Astrocyte of the hippocampus (primary cell): Measurements from ENCODE around the gene ANKRD13C.

Source experiments
- DNase-seq: peaks from one replicate; pipeline ENCODE4 v3.0.0; 2011; ENCODE audit warnings: low read depth, low spot score

Gene ANKRD13C

DNA sequence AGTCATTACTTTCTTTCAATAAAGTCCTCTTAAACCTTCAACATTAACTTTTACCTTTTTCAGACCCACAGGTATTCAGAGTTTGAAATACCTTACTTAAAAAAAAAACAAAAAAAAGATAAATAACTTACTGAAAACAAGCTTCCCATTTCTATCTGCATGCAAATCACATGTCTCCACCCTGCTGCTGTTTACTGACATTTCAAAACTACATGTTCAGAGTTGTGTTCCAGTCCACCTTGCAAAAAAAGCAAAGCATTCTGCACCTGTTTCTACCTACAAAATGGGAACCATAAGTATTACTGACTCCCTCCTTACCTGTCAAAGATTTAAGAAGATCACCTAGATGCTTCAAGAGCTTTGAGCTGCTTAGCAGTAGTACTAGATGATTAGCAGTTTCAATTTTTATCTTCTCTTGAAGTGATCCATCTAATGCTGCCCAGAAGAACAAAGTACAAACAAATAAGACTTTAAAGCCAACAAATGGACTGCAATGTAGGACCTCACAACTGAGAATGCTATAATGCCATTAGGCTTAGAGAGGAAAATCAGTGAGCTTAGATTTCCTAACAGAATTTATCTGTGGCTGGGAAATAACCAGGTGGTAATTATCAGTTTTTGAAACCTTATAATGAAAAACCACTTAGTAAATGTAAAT, 61.2 kb downstream of the ANKRD13C start:
- no peak for DNase-seq

DNA sequence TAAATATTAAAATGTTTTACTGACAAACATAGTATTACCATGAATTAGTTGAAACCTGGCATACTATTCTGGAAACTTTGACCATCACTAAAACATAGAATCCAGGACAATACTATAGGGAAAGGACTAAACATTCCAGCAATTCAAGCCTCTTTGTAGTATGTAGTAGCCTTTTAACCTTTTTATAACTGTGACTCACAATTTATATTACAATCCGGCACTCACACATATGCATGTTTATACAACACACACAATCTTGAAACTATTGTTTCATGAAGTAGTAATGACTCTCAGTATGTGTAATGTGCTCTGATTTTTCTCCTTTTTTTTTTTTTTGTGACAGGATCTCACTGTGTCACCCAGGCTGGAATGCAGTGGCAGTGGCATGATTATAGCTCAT, 64.3 kb downstream of the ANKRD13C start:
- DNase-seq, result peak; percentile 6

DNA sequence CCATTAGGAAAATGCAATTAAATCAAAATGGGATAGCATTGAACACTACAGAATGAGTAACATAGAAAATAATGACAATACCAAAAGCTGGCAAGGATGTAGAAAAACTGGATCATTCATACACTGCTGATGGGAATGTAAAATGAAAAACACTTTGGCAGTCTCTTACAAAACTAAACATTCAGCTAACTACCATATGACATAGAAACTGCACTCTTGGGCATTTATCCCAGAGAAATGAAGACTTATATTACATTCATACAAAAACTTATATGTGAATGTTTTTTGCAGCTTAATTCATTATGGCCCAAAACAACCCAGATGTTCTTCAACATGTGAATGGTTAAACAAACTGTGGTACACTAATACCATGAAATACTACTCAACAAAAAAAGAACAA, 66.4 kb downstream of the ANKRD13C start:
- DNase-seq, result no peak

DNA sequence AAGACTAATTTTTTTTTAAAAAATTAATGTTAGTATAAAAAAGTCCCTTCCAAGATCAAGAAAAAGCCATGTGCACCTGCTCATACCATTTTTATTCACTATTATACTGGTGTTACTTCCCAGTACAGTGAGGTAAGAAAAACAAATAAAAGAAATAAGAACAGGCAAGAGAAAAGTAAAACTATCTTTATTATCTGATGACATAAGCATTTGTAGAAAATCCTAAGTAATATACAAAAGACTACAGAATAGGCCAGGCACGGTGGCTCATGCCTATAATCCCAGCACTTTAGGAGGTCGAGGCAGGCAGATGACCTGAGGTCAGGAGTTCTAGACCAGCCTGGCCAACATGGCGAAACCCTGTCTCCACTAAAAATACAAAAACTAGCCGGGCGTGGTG, 68.1 kb downstream of the ANKRD13C start:
- no peak for DNase-seq

DNA sequence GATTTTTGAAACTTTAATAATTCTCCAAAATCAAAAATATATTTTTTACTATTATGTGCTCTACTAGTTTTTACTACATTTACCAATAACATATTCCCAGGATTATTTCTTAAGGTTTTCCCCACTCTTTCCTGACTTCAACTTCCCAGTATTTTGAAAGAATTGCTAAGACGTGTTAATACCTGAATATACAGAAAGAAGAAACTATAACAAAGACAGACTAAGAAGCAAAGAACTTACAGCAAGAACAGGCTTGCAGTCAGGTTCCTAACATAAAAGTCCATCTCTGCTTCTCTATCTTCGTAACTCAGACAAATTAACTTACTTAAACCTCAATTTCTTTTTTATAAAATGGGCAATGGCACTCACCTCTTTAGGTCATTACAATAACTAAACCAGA, 70.2 kb downstream of the ANKRD13C start:
- DNase-seq, result no peak

DNA sequence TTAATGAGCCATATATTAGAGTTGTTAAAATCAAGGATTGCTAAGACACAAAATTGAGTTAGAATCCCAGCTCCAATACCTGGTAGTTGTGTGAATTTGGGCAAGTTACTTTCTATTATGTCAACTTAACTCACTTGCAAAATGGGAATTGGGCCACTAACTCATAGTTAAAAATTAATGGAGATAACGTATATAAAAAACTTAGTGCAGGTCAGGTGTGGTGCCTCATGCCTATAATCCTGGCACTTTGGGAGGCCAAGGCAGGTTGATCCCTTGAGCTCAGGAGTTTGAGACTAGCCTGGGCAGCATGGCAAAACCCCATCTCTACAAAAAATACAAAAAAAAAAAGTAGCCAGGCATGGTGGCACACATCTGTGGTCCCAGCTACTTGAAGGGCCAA, 75.8 kb downstream of the ANKRD13C start:
- no peak for DNase-seq

DNA sequence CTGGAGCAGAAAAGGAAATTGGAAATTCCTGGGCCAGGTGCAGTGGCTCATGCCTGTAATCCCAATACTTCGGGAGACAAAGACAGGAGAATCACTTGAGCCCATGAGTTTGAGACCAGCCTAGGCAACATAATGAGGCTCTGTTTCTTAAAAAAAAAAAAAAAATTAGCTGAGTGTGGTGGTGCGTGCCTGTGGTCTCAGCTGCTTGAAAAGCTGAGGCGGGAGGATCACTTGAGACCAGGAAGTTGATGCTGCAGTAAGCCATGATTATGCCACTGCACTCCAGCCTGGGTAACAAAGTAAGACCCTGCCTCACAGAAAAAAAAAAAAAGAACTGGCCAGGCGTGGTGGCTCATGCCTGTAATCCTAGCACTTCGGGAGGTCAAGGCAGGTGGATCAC, 76.6 kb downstream of the ANKRD13C start:
- DNase-seq, result no peak

DNA sequence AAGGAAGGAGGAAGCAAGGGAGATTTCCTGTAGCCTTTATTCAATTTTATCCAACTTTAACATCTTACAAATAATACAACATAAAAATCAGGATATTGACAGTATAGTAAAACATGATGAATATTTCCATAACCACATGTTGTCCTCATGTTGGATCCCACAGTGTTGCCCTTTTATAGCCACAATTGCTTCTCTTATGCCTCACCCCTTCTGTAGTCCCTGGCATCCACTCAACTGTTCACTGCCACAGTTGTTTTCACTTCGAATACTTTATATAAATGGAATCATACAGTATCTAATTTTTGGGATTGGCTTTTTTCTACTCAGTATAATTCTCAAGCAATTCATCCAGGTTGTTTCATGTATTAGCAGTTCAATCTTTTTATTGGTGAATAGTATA, 88.6 kb downstream of the ANKRD13C start:
- DNase-seq, result no peak

DNA sequence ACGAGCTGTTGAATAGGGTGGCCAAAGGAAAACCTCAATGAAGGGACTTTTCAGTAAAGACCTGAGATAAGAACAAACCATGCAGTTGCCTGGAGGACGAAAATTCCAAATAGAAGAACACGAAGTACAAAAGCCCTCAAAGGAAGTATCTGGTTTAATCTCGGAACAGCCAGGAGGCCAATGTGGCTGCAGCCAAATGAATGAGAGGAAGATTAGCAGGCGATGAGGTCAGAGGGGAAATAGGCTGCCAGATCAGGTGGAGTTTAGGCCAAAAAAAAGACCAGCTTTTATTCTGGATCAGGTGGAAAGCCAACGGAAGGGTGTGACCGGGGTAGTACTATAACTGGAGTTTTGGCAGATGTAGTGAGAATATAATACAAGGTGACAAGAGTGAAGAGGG, 89.7 kb downstream of the ANKRD13C start:
- DNase-seq, result no peak

DNA sequence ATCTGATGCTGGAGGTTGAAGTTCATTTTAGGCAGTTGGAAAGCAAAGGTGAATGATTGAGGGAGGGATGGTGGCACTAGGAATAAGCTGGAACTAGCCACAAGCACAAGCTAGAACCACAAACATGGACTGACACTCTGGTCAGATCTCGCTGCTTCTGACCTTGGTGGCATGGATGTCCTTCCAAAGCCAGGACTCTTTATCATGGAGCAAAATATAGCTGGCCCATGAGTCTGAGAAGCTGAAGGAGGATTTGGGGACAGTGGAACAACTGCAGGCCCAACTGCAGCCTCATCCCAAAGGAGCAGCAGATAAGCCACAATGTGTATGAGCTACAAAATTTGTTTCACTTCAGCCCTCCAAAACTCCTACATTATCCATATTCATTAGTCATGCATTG, 97.9 kb downstream of the ANKRD13C start:
- DNase-seq, result no peak

DNA sequence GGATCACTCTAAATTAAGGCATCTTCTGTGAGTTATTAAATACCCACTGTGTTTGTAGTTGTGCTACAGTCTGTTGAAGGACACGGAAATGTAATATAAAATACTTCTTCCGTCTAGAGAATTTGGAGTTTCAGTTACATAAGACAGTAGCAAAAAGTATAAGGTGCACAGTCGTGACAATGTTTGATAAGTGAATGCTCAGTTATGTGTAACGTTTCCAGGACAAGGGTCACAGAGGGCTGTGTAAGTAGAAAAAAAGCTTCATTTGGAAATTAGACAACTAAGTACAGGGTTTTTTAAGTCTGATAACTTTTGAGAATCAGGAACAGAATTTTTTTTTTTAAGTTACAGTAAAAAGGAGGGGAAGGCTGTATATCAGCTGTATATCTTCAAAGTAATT, 105.8 kb downstream of the ANKRD13C start:
- no peak for DNase-seq

DNA sequence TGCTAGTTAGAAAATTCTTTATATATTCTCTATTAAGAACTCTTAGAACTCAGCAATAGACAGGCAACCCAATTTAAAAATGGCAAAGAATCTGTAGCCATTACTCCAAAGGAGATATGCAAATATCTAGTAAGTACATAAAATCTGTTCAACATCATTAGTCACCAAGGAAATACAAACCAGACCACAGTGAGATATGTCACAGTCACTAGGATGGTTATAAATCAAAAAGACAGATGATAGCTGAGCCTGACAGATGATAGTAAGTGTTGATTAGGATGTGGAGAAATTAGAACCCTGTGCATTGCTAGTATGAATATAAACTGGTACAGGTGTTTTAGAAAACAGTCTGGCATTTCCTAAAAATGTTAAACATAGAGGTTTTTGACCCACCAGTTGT, 106.8 kb downstream of the ANKRD13C start:
- no peak for DNase-seq

DNA sequence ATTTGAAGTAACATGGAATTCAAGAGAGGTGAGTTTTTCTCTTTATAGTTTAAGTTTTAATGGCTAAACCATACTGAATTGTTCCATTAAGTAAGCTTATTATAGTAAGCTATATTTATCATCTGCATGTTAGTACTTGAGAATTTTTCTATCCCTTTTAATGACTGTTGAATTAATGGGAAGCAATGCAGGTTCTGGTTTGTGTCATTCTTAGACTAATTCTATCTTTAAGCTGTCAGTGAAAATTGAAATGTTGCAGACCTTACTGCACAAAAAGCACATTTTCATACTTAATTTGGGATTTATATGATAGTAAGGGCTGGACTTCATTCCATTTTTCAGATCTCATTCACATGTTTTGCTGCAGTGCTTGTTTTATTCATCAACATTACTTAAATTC, 107.4 kb downstream of the ANKRD13C start:
- no peak for DNase-seq

DNA sequence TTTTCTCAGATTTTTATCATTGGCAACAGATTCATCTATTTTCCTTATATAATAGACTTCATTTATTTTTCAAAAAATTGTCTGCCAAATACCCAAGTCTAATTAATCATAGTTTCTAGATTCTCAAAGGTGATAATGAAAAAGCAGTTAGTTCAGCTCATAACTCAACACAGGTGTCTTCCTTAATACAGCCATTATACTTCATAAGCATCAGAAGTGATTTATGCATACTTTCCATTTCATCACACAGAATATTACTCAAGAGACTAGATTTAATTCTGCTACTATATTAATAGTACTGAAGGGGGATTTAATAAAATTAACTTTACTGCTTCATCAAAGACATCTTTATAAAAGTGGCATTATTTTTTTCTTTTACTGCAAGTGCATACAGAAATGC, 114.6 kb downstream of the ANKRD13C start:
- DNase-seq, result no peak

DNA sequence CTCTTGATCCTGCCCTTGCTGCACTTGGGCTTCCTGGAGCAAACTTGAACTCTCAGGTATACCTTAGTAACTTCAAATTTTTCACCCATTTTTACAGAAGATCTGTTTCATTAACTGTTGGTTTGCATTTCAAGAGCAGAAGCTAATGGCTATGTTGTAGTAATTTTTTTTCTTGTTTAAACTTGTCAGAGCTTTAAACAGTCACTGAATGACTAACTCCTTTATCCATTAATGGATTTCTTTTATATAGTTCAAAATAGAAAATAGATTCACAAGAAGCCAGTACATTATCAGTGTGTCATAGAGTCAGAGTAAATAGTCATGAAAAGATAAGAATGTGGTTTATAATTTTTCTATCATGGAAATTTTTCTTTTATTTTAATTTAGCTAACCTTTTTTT, 119.8 kb downstream of the ANKRD13C start:
- DNase-seq, result no peak

DNA sequence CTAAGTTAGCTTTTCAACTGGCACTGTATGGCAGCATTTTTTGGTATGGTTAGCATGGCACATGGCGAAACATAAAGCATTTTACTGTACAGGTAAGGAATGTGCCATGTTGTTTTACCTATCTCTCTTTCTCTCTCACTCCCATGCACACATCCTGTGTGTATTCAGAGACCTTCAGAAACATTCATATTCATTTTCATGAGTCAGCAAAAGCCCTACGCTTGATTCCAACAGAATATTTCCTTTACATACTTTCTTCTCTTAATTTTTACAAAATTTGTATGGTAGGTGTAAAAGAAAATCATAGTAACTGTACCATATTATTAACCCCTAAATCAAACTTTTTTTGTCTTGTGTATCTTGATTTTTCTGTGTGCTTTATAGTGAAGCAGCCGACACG, 123.0 kb downstream of the ANKRD13C start:
- no peak for DNase-seq

DNA sequence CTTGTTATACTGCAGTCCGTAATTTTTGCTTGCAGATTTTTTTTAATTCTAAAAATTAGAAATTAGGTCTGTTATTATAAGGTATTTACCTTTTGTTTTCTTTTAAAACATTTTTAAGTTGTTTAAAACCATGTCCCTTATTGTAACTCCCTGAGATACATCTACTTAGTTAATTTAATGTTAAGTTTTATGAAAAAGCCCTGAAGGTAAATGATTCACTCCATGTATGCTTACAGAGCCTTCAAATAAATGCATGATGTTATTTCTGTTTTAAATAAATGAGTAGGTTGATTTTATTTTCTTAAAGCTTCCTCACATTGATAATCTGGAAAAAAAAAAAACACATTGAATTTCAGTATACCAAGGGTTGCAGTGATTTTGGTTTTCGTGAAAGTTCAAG, 125.9 kb downstream of the ANKRD13C start:
- no peak for DNase-seq

DNA sequence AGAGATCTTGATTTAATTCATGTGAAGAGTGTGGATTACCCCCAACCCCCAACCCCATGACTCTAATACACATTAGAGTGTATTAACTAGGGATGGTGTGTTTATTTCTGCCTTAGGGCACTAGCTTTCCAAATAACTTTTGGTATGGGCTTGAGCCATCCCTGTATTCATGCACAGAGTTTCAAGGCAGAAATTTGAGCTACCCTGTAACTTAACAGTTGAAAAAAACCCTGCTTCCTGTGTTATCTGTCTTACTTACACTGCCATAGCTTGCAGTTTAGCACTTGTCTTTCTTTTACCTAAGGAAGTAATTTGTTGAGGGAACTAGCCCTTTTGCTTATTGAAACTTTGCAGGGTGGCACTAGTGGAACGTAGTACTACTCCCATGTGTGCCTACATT, 127.1 kb downstream of the ANKRD13C start:
- no peak for DNase-seq

DNA sequence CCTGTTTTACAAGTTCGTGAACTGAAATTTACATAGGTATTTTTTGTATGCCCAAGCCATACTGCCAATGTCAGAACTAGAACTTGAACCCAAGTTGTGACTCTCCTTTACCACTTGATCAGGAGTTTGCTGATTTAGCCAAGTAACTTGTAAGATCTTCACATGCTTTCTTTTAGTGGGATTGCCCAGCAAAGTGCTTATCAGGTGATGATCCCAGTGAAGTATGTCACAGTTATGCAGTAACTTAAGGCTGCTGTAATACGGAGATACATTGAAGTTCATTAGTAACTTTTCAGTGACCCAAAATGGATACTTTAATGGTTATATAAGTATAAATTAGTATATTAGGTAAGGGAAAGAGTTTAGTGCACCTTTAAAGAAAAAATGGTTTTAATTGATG, 129.6 kb downstream of the ANKRD13C start:
- DNase-seq, result no peak

DNA sequence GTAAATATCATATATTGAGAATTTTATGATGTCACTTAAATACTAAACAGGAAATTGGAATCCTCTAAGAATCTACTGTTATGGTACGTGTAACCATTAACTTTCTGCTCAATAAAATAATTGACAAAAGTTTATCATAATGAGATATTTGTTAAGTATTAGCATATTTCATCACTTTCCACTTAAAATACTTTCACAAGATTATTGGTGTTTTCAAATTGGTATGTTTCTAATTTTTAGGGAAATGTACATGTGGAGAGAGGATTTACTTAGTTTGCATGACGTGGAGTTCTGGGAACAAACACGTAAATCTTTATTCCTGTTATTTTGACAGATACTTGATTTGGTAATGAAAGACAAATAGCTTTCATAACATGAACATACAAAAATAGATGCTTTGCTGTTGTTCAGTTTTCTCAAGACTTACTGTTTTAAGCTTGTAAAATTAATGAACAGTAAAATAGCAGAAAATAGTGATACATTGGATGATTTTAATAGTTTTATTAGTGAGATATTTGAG, 131.7 kb downstream of the ANKRD13C start:
- DNase-seq, result no peak

DNA sequence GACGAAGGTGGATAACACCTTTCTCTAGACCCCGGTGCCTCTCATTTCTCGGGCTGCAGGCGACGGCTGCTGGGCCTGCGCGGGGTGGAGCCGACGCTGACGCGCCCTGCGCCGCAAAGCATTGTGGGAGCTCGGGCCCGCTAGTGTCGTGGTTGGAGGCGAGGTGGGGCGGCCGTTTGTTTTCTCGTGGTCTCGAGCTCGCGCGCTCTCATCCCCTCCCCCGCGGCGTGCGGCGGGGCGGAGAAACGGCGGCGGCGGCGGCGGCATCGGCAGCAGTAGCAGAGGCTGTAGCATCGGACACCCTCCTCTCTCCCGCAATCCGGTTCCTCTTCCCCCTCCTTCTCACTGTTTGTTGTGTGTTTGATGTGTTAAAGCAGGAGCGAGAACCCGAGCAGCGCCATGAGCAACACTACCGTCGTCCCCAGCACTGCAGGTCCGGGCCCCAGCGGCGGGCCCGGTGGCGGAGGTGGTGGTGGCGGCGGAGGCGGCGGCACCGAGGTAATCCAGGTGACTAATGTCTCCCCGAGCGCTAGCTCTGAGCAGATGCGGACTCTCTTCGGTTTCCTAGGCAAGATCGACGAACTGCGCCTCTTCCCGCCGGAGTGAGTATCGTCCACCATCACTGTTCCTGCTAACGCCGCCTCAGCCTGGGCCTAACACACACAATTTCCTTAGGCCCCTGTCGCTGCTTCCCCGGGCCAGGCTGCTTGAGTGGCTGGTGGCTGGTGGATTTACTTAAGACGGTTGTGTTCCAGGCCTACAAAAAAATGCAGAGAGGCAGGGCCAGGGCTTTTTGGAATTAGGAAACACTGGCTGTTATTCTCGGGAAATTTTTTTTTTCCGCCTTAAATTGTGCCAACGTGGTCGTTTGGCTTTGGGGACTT, 133.0 kb downstream of the ANKRD13C start, which contains the start of gene SRSF11:
Gene SRSF11 (plus strand): TSS at position 143 of the 884 bp plus-strand sequence. CDS start 257 bp downstream, at position 400.
- DNase-seq, result peak; percentile 99

DNA sequence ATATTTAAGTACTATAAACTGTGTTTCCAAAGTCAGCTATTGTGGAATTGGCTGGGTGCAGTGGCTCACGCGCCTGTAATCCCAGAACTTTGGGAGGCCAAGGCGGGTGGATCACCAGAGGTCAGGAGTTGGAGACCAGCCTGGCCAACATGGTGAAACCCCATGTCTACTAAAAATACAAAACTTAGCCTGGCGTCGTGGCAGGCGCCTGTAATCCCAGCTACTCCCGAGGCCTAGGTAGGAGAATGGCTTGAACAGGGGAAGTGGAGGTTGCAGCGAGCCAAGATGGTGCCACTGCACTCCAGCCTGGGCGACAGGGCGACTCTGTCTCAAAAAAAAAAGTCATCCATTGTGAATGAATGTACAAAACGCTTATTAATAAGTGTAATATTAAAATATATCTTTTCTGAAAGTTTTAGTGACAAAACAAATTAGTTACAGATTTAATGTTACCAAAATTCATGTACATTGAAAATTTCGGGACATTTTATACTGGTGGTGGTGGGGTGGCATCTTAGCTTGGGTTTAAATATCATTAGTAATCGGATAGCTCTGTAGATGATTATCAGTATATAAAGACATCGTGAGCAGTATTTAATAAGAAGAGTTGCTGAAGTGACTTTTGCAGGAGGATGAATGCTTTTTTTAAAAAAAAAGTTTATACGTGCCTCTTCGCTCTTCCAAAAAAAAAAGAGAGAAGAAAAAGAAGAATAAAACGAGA, 133.8 kb downstream of the ANKRD13C start:
- DNase-seq, result no peak
